Prostate gland (tissue), 2 donors: ENCODE results near the gene APOF.

Experiments
- POLR2A ChIP-seq: fragments of 450-650 bp; IDR thresholded peaks from one replicate; pipeline ENCODE4 v1.6.1; 2016; ENCODE audit warnings: antibody characterized with exemption, mild to moderate bottlenecking
- TF ChIP-seq, protein P1 (sequence below), 4 experiments: fragments of 200-600 bp in 2 of 4; fragments of 450-650 bp in 2 of 4; sonication (generic) in 2 of 4; IDR thresholded peaks; 1 replicate in 3 of 4; 2 replicates in 1 of 4; pipeline ENCODE4 v1.5.1; 2016 to 2019; ENCODE audit warnings: antibody characterized with exemption in 4 of 4, mild to moderate bottlenecking in 2 of 4, moderate library complexity in 2 of 4

DNA sequence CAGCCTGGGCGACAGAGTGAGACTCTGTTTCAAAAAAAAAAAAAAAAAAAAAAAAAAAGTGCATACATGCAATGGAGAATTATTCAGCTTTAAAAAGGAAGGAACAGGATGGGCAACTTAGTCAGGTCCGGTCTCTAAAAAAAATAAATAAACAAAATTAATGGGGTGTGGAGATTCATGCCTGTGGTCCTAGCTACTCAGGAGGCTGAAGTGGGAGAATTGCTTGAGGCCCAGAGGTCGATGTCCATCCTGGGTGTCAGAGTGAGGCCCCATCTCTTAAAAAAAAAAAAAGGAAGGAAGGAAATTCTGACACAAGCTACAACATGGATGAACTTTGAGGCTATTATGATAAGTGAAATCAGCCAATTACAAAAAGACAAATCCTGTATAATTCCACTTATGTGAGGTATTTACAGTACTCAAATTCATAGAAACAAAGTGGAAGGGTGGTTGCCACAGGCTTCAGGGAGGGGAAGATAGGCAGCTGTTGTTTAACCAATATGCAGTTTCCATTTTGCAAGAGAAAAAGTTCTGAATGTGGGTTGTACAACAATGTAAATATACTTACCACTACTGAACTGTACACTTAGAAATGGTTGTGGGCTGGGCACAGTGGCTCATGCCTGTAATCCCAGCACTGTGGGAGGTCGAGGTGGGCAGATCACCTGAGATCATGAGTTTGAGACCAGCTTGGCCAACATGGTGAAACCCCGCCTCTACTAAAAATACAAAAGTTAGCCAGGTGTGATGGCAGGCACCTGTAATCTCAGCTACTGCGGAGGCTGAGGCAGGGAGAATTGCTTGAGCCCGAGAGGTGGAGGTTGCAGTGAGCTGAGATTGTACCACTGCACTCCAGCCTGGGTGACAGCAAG lies 12.3 kb upstream of the APOF start:
- TF ChIP-seq, protein P1, sequence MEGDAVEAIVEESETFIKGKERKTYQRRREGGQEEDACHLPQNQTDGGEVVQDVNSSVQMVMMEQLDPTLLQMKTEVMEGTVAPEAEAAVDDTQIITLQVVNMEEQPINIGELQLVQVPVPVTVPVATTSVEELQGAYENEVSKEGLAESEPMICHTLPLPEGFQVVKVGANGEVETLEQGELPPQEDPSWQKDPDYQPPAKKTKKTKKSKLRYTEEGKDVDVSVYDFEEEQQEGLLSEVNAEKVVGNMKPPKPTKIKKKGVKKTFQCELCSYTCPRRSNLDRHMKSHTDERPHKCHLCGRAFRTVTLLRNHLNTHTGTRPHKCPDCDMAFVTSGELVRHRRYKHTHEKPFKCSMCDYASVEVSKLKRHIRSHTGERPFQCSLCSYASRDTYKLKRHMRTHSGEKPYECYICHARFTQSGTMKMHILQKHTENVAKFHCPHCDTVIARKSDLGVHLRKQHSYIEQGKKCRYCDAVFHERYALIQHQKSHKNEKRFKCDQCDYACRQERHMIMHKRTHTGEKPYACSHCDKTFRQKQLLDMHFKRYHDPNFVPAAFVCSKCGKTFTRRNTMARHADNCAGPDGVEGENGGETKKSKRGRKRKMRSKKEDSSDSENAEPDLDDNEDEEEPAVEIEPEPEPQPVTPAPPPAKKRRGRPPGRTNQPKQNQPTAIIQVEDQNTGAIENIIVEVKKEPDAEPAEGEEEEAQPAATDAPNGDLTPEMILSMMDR (IDR thresholded peaks at IDR 0.05): no peak
- TF ChIP-seq POLR2A: no peak
